Measurements from ENCODE around the gene MOV10L1. TPM values are rescaled to one million over a fixed set of nuclear protein-coding genes. Genes with fewer than 3 reads are reported as not detected.

MOV10L1 gene
- total RNA-seq, 8 experiments from 2014 or later, result 0.11 to 2.9 (median 0.45) TPM

- Histone ChIP-seq H3K4me3 (no peak overlapping the region), H3K27ac (no peak overlapping the region), H3K4me1 (replicated peaks in 1 of 2) (no peaks in the 10 kb centered on the region)
- in situ Hi-C loops (cut with MboI; ENCODE audit: low pct_unique_long_range_greater_than_20kb in 2 of 9, low sequenced_read_pairs in 9 of 9, unreplicated experiment in 9 of 9), result loop anchor here in 3 of 9 experiments (25.0 kb wide), 2 partner anchors 112 to 287 kb away; no protein-coding TSS in a partner anchor
- no peak for ATAC-seq (replicated peaks in 6 of 8)
- 80 to 100% (median 100%) methylated on average over 1 to 3 of the region's 36 CpGs; no CpG with 5 or more reads in 7 of the 10 experiments for WGBS, 10 experiments
These were observed 40.3 kb upstream of the MOV10L1 start for GRCh38 chr22:50049299-50050195.

- in situ Hi-C loops (cut with MboI; ENCODE audit: low pct_unique_long_range_greater_than_20kb in 2 of 9, low sequenced_read_pairs in 9 of 9, unreplicated experiment in 9 of 9), result no loop called here
- no peak for ATAC-seq (replicated peaks in 6 of 8)
- 42 to 87% (median 78%) methylated on average over 1 to 17 of the region's 18 CpGs; no CpG with 5 or more reads in 4 of the 10 experiments for WGBS, 10 experiments
These were observed 37.9 kb upstream of the MOV10L1 start for GRCh38 chr22:50051930-50052329.

GRCh38 chr22:50053861-50054260, 35.9 kb upstream of the MOV10L1 start:
- peaks cover 2 to 5% of the 10 kb centered on the region in 2 donors for H3K4me1 ChIP-seq (replicated peaks in 1 of 2)

More at GRCh38 chr22:50051930-50052329, 37.9 kb upstream of the MOV10L1 start:
- Histone ChIP-seq H3K4me3 (no peak overlapping the region), H3K27ac (no peak overlapping the region), H3K4me1 (replicated peaks in 1 of 2) (no peaks in the 10 kb centered on the region)

GRCh38 chr22:50056214-50056972, 33.4 kb upstream of the MOV10L1 start:
- H3K27ac ChIP-seq, result no peak overlapping the region
- in situ Hi-C loops (cut with MboI; ENCODE audit: low pct_unique_long_range_greater_than_20kb in 2 of 9, low sequenced_read_pairs in 9 of 9, unreplicated experiment in 9 of 9), result no loop called here

More at GRCh38 chr22:50053861-50054260, 35.9 kb upstream of the MOV10L1 start:
- in situ Hi-C loops (cut with MboI; ENCODE audit: low pct_unique_long_range_greater_than_20kb in 2 of 9, low sequenced_read_pairs in 9 of 9, unreplicated experiment in 9 of 9), result no loop called here
- Histone ChIP-seq H3K27ac (no peak overlapping the region), H3K4me3 (no peak overlapping the region)
- no peak for ATAC-seq (replicated peaks in 6 of 8)
- 67 to 95% (median 88%) methylated on average over 2 to 15 of the region's 18 CpGs; no CpG with 5 or more reads in 6 of the 10 experiments for WGBS, 10 experiments

GRCh38 chr22:50057278-50058060, 32.3 kb upstream of the MOV10L1 start:
- ATAC-seq (replicated peaks in 6 of 8), result no peak
- in situ Hi-C loops (cut with MboI; ENCODE audit: low pct_unique_long_range_greater_than_20kb in 2 of 9, low sequenced_read_pairs in 9 of 9, unreplicated experiment in 9 of 9), result no loop called here
- Histone ChIP-seq H3K4me3 (no peak overlapping the region), H3K4me1 (replicated peaks in 1 of 2) (peaks cover 14 to 25% of the 10 kb centered on the region in 2 donors), H3K27ac (no peak overlapping the region)
- no CpG with 5 or more reads among the region's 14 CpGs for WGBS, 10 experiments

More at GRCh38 chr22:50056214-50056972, 33.4 kb upstream of the MOV10L1 start:
- Histone ChIP-seq H3K4me1 (replicated peaks in 1 of 2) (peaks cover 14 to 25% of the 10 kb centered on the region in 2 donors), H3K4me3 (no peak overlapping the region)
- ATAC-seq (replicated peaks in 6 of 8), result no peak
- 40 to 100% (median 75%) methylated on average over 1 to 17 of the region's 34 CpGs; no CpG with 5 or more reads in 3 of the 10 experiments for WGBS, 10 experiments

GRCh38 chr22:50058061-50058905, 31.5 kb upstream of the MOV10L1 start, which contains the start of gene TTLL8:
TTLL8 (minus strand) TSS chr22:50058298.
- in situ Hi-C loops (cut with MboI; ENCODE audit: low pct_unique_long_range_greater_than_20kb in 2 of 9, low sequenced_read_pairs in 9 of 9, unreplicated experiment in 9 of 9), result no loop called here
- WGBS, 10 experiments, result no CpG with 5 or more reads among the region's 102 CpGs
- no peak within 1 kb of the TSS for H3K4me3 ChIP-seq
- H3K4me1 ChIP-seq (replicated peaks in 1 of 2), result peaks cover 14 to 25% of the 10 kb centered on the region in 2 donors
- peak in 4 of 8 experiments; percentile 10 to 19 (median 10) for ATAC-seq (replicated peaks in 6 of 8)
- no peak within 1 kb of the TSS for H3K27ac ChIP-seq

- peaks cover 14 to 25% of the 10 kb centered on the region in 2 donors for H3K4me1 ChIP-seq (replicated peaks in 1 of 2)
- no peak overlapping the region for H3K4me3 ChIP-seq
- in situ Hi-C loops (cut with MboI; ENCODE audit: low pct_unique_long_range_greater_than_20kb in 2 of 9, low sequenced_read_pairs in 9 of 9, unreplicated experiment in 9 of 9), result no loop called here
- WGBS, 10 experiments, result 0 to 20% (median 0%) methylated on average over 1 to 6 of the region's 31 CpGs; no CpG with 5 or more reads in 5 of the 10 experiments
- no peak overlapping the region for H3K27ac ChIP-seq
- peak; percentile 56 to 74 (median 67) for ATAC-seq (replicated peaks in 6 of 8)
These were observed 30.6 kb upstream of the MOV10L1 start for GRCh38 chr22:50058906-50059880.

- in situ Hi-C loops (cut with MboI; ENCODE audit: low pct_unique_long_range_greater_than_20kb in 2 of 9, low sequenced_read_pairs in 9 of 9, unreplicated experiment in 9 of 9), result no loop called here
- Histone ChIP-seq H3K4me1 (replicated peaks in 1 of 2) (peaks cover 14 to 25% of the 10 kb centered on the region in 2 donors), H3K27ac (no peak overlapping the region), H3K4me3 (no peak overlapping the region)
- 48 to 100% (median 73%) methylated on average over 1 to 5 of the region's 7 CpGs; no CpG with 5 or more reads in 3 of the 10 experiments for WGBS, 10 experiments
- ATAC-seq (replicated peaks in 6 of 8), result no peak
These were observed 29.9 kb upstream of the MOV10L1 start for GRCh38 chr22:50059881-50060262.

GRCh38 chr22:50060441-50061140, 29.2 kb upstream of the MOV10L1 start:
- no peak overlapping the region for H3K4me3 ChIP-seq
- 0 to 84% (median 79%) methylated on average over 1 to 13 of the region's 28 CpGs; no CpG with 5 or more reads in 7 of the 10 experiments for WGBS, 10 experiments
- peaks cover 14 to 25% of the 10 kb centered on the region in 2 donors for H3K4me1 ChIP-seq (replicated peaks in 1 of 2)
- ATAC-seq (replicated peaks in 6 of 8), result peak in 5 of 8 experiments; percentile 45 to 71 (median 59)
- no peak overlapping the region for H3K27ac ChIP-seq
- in situ Hi-C loops (cut with MboI; ENCODE audit: low pct_unique_long_range_greater_than_20kb in 2 of 9, low sequenced_read_pairs in 9 of 9, unreplicated experiment in 9 of 9), result no loop called here

- ATAC-seq (replicated peaks in 6 of 8), result peak in 1 of 8 experiments; percentile 0
- Histone ChIP-seq H3K4me1 (replicated peaks in 1 of 2) (peaks cover 14 to 25% of the 10 kb centered on the region in 2 donors), H3K27ac (no peak overlapping the region), H3K4me3 (no peak overlapping the region)
- in situ Hi-C loops (cut with MboI; ENCODE audit: low pct_unique_long_range_greater_than_20kb in 2 of 9, low sequenced_read_pairs in 9 of 9, unreplicated experiment in 9 of 9), result no loop called here
- 38 to 93% (median 89%) methylated on average over 4 to 16 of the region's 27 CpGs; no CpG with 5 or more reads in 4 of the 10 experiments for WGBS, 10 experiments
These were observed 28.5 kb upstream of the MOV10L1 start for GRCh38 chr22:50061141-50061823.

All from motor neuron (in vitro differentiated cells).